Kidney (tissue), 14 donors: ENCODE results near the gene PRKCE. TPM values are rescaled to one million over a fixed set of nuclear protein-coding genes. Genes with fewer than 3 reads are reported as not detected.

Source experiments
- DNase-seq, 5 donors: peaks; one replicate each; pipeline ENCODE4 v3.0.0-alpha.2; 2013 to 2020
- FAIRE-seq: peaks from 2 replicates; lab custom pipeline; 2012; peaks lifted over from hg19 to GRCh38; lab: Jason Lieb, UNC
- H3K27ac ChIP-seq, 2 donors: one replicate each; pipeline ENCODE4 v1.7.0; 2013; ENCODE audit warnings: low read depth in 2 of 2, low read length in 2 of 2, inconsistent platforms in 1 of 2
- H3K27me3 ChIP-seq: one replicate; pipeline ENCODE4 v1.7.1; 2013; ENCODE audit warnings: low read length, inconsistent platforms; ENCODE audit not compliant: control insufficient read depth, insufficient read depth
- H3K36me3 ChIP-seq, 3 donors: one replicate each; pipeline versions ENCODE4 v1.7.0 to v1.7.1; 2013; ENCODE audit warnings: low read length in 3 of 3, control low read depth in 1 of 3, inconsistent platforms in 1 of 3; ENCODE audit not compliant: insufficient read depth in 3 of 3, control insufficient read depth in 2 of 3
- H3K4me1 ChIP-seq, 3 donors: one replicate each; pipeline versions ENCODE4 v1.7.0 to v1.7.1; 2013; ENCODE audit warnings: low read length in 3 of 3, inconsistent platforms in 1 of 3, low read depth in 1 of 3; ENCODE audit not compliant: control insufficient read depth in 2 of 3, insufficient read depth in 2 of 3
- H3K4me3 ChIP-seq, 3 donors: one replicate each; pipeline versions ENCODE4 v1.7.0 to v1.8.1; 2013; ENCODE audit warnings: low read length in 3 of 3, control low read depth in 1 of 3, inconsistent platforms in 1 of 3
- H3K9ac ChIP-seq, 3 donors: one replicate each; pipeline versions ENCODE4 v1.7.0 to v1.7.1; 2013; ENCODE audit warnings: low read length in 3 of 3, control low read depth in 1 of 3, inconsistent platforms in 1 of 3
- H3K9me3 ChIP-seq, 3 donors: one replicate each; pipeline versions ENCODE4 v1.7.0 to v1.7.1; 2013; ENCODE audit warnings: low read length in 3 of 3, control low read depth in 1 of 3, inconsistent platforms in 1 of 3; ENCODE audit not compliant: control insufficient read depth in 2 of 3, insufficient read depth in 1 of 3
- CTCF ChIP-seq: IDR thresholded peaks from 3 replicates; pipeline ENCODE4 v1.5.1; 2012; ENCODE audit warnings: mild to moderate bottlenecking, moderate library complexity, borderline replicate concordance; ENCODE audit not compliant: insufficient read depth; ENCODE audit errors: extremely low read depth
- intact Hi-C: fragments of 100-400 bp; cut with DNase I; formaldehyde crosslinking; loops from one replicate; pipeline ENCODE4 v1.11.1; 2022
- polyA plus RNA-seq: library from polyadenylated mRNA; stranded (reverse); fragments of 350-450 nt; fragmentation: Illumina TruSeq; extraction: RNeasy Lipid Tissue Mini Kit (QIAGEN cat#74804); gene quantifications from one replicate; pipeline ENCODE4 v1.2.3, GENCODE V29; 2014; ENCODE audit warnings: low read depth, low replicate concordance; ENCODE audit not compliant: insufficient read depth
- total RNA-seq: library from RNA; stranded (reverse); fragmentation: NEBNext Ultra II Directional; extraction: Animal tissue kit (Norgen Biotek cat#: 25700); gene quantifications from one replicate; pipeline ENCODE4 v1.2.1, GENCODE V29; 2021
- donor health status: control.
- donor health status: control.
- donor health status: control.
- donor health status: control.
- donor health status: control.
- donor health status: DM: yes; HTN: yes; CAD: no.
- donor health status: Normal renal cell carcinoma (clear cell type).

The PRKCE gene
- total and polyA plus RNA-seq, 2 donors from 2014 or later = 11.1 to 27.3 TPM

GRCh38 chr2:45672138-45672537, 20.7 kb downstream of the PRKCE start:
- no peak overlapping the region for H3K9ac ChIP-seq
- no peaks in the 10 kb centered on the region for H3K27me3 ChIP-seq
- no peak overlapping the region for H3K4me3 ChIP-seq
- H3K27ac ChIP-seq = no peak overlapping the region
- no peaks in the 10 kb centered on the region for H3K36me3 ChIP-seq
- H3K4me1 ChIP-seq = peaks cover 0 to 26% (median 13%) of the 10 kb centered on the region in 3 donors
- no peaks in the 10 kb centered on the region for H3K9me3 ChIP-seq
- no peak for TF ChIP-seq CTCF
- DNase-seq (no peak), FAIRE-seq (no peak)
- intact Hi-C loops = no loop called here

GRCh38 chr2:45674035-45674816, 22.8 kb downstream of the PRKCE start:
- Histone ChIP-seq H3K4me3 (no peak overlapping the region), H3K27ac (peak overlapping the region; percentile 7 to 79), H3K36me3 (no peaks in the 10 kb centered on the region), H3K9ac (no peak overlapping the region), H3K4me1 (peaks cover 0 to 26% (median 15%) of the 10 kb centered on the region in 3 donors), H3K27me3 (no peaks in the 10 kb centered on the region), H3K9me3 (no peaks in the 10 kb centered on the region)
- no peak for FAIRE-seq
- peak in 2 of 5 donors; percentile 38 to 60 for DNase-seq
- intact Hi-C loops = no loop called here
- no peak for TF ChIP-seq CTCF

- Histone ChIP-seq H3K9ac (peak overlapping the region in 1 of 3 donors; percentile 14), H3K36me3 (no peaks in the 10 kb centered on the region), H3K9me3 (no peaks in the 10 kb centered on the region), H3K27ac (peak overlapping the region; percentile 89 to 93), H3K4me3 (no peak overlapping the region), H3K27me3 (no peaks in the 10 kb centered on the region), H3K4me1 (peaks cover 0 to 26% (median 17%) of the 10 kb centered on the region in 3 donors)
- intact Hi-C loops = no loop called here
- TF ChIP-seq CTCF = no peak
- DNase-seq (peak; percentile 58 to 84 (median 80)), FAIRE-seq (no peak)
Observed at GRCh38 chr2:45675263-45675812, 23.9 kb downstream of the PRKCE start.
